Uterus (tissue), 4 donors: ENCODE results near the gene KYNU. TPM values are rescaled to one million over a fixed set of nuclear protein-coding genes. Genes with fewer than 3 reads are reported as not detected.
"Not testable (repeated sequence)": the region's sequence is repeated elsewhere in the genome, so short reads cannot be mapped to it uniquely, and the experiment has no call there.

Experiments used
- DNase-seq, 2 donors: peaks; one replicate each; pipeline ENCODE4 v3.0.0-alpha.2; 2019 to 2020
- H3K27ac ChIP-seq, 2 donors: fragments of 200-600 bp; sonication (generic); 1 replicate in 1 of 2; 2 replicates in 1 of 2; pipeline ENCODE4 v1.5.1; 2016 to 2018
- H3K27me3 ChIP-seq, 2 donors: fragments of 200-600 bp; sonication (generic); one replicate each; pipeline ENCODE4 v1.5.1; 2018 to 2019; ENCODE audit warnings: control low read depth in 1 of 2
- H3K36me3 ChIP-seq, 2 donors: fragments of 200-600 bp; sonication (generic); one replicate each; pipeline ENCODE4 v1.5.1; 2019; ENCODE audit warnings: control low read depth in 1 of 2
- H3K4me1 ChIP-seq, 2 donors: fragments of 200-600 bp; sonication (generic); one replicate each; pipeline ENCODE4 v1.5.1; 2018 to 2019; ENCODE audit warnings: control low read depth in 1 of 2
- H3K4me3 ChIP-seq, 2 donors: fragments of 200-600 bp; sonication (generic); 1 replicate in 1 of 2; 2 replicates in 1 of 2; pipeline ENCODE4 v1.5.1; 2018 to 2019; ENCODE audit warnings: mild to moderate bottlenecking in 1 of 2
- H3K9me3 ChIP-seq, 2 donors: fragments of 200-600 bp; sonication (generic); one replicate each; pipeline ENCODE4 v1.5.1; 2019; ENCODE audit warnings: control low read depth in 1 of 2
- POLR2A ChIP-seq, 2 donors: fragments of 450-650 bp; IDR thresholded peaks; one replicate each; pipeline ENCODE4 v1.6.1; 2016; ENCODE audit warnings: antibody characterized with exemption in 2 of 2, mild to moderate bottlenecking in 1 of 2, moderate library complexity in 1 of 2
- intact Hi-C: fragments of 100-400 bp; cut with DNase I; formaldehyde crosslinking; loops from one replicate; pipeline ENCODE4 v1.15.1; 2023; ENCODE audit warnings: low total_unique reads
- total RNA-seq, 4 donors: library from RNA; depleted of rRNA in 3 of 4; stranded (reverse); fragments of >200 nt in 3 of 4; gene quantifications; one replicate each; pipeline versions ENCODE4 v1.1.0 to v1.2.4, GENCODE V29; 2014 to 2023
- TF ChIP-seq, protein P1 (sequence below), 4 experiments: fragments of 200-600 bp in 2 of 4; fragments of 450-650 bp in 2 of 4; sonication (generic) in 2 of 4; IDR thresholded peaks; one replicate each; pipeline ENCODE4 v1.5.1; 2016 to 2019; ENCODE audit warnings: antibody characterized with exemption in 4 of 4, mild to moderate bottlenecking in 2 of 4, moderate library complexity in 1 of 4
- donor health status: DM: yes; HTN: yes; CAD: no.

KYNU gene
- total RNA-seq, 4 donors from 2014 or later: 1.9 to 5.3 (median 2.1) TPM; not detected in 1

DNA sequence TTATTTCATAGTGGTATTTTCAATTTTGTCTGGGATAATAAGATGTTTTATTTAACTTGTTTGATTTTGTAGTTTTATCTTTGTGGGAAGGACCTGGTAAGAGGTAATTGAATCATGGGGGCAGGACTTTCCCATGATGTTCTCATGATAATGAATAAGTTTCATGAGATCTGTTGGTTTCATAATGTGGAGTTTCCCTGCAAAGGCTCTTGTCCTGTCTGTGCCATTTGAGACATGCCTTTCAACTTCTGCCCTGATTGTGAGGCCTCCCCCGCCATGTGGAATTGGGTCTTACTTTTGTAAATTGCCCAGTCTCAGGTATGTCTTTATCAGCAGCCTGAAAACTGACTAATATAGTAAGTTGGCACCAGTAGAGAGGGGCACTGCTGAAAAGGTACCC is 174.0 kb downstream of the KYNU start:
- no peaks in the 10 kb centered on the region for H3K36me3 ChIP-seq
- H3K4me1 ChIP-seq: no peaks in the 10 kb centered on the region
- H3K27me3 ChIP-seq: no peaks in the 10 kb centered on the region
- TF ChIP-seq, protein P1, sequence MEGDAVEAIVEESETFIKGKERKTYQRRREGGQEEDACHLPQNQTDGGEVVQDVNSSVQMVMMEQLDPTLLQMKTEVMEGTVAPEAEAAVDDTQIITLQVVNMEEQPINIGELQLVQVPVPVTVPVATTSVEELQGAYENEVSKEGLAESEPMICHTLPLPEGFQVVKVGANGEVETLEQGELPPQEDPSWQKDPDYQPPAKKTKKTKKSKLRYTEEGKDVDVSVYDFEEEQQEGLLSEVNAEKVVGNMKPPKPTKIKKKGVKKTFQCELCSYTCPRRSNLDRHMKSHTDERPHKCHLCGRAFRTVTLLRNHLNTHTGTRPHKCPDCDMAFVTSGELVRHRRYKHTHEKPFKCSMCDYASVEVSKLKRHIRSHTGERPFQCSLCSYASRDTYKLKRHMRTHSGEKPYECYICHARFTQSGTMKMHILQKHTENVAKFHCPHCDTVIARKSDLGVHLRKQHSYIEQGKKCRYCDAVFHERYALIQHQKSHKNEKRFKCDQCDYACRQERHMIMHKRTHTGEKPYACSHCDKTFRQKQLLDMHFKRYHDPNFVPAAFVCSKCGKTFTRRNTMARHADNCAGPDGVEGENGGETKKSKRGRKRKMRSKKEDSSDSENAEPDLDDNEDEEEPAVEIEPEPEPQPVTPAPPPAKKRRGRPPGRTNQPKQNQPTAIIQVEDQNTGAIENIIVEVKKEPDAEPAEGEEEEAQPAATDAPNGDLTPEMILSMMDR (IDR thresholded peaks at IDR 0.05): no peak
- no peak for TF ChIP-seq POLR2A (IDR thresholded peaks at IDR 0.05)
- no peak for DNase-seq
- no peaks in the 10 kb centered on the region for H3K9me3 ChIP-seq
- H3K4me3 ChIP-seq: no peak overlapping the region
- intact Hi-C loops: no loop called here
- no peak overlapping the region for H3K27ac ChIP-seq

DNA sequence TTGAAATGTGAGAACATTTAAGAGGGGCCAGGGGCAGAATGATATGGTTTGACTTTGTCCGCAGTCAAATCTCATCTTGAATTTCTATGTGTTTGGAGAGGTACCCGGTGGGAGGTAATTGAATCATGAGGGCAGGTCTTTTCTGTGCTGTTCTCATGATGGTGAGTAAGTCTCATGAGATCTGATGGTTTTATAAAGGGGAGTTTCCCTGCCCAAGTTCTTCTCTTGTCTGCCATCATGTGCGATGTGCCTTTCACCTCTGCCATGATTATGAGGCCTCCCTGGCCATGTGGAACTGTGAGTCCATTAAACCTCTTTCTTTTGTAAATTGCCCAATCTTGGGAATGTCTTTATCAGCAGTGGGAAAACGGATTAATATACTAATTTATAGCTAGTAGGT is 176.0 kb downstream of the KYNU start:
- intact Hi-C loops, H3K4me1 ChIP-seq, H3K36me3 ChIP-seq, H3K4me3 ChIP-seq, H3K27me3 ChIP-seq, H3K27ac ChIP-seq, H3K9me3 ChIP-seq, DNase-seq: not testable (repeated sequence)

DNA sequence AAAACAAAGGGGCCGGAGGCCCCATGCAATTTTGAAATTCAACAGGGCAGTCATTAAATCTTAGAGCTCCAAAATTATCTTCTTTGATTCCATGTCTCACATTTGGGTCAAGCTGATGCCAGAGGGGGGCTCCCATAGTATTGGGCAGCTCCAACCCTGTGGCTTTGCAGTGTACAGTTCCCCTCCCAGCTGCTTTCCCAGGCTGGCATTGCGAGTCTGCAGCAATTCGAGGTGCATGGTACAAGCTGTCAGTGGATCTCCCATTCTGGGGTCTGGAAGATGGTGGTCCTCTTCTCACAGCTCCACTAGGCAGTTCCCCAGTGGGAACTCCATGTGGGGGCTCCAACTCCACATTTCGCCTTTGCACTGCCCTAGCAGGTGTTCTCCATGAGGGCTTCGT is 179.1 kb downstream of the KYNU start:
- no peak overlapping the region for H3K27ac ChIP-seq
- TF ChIP-seq POLR2A (IDR thresholded peaks at IDR 0.05): no peak
- TF ChIP-seq, protein P1 (IDR thresholded peaks at IDR 0.05): no peak
- no peaks in the 10 kb centered on the region for H3K4me1 ChIP-seq
- intact Hi-C loops: no loop called here
- DNase-seq: no peak
- no peaks in the 10 kb centered on the region for H3K27me3 ChIP-seq
- H3K9me3 ChIP-seq: no peaks in the 10 kb centered on the region
- no peaks in the 10 kb centered on the region for H3K36me3 ChIP-seq
- no peak overlapping the region for H3K4me3 ChIP-seq

DNA sequence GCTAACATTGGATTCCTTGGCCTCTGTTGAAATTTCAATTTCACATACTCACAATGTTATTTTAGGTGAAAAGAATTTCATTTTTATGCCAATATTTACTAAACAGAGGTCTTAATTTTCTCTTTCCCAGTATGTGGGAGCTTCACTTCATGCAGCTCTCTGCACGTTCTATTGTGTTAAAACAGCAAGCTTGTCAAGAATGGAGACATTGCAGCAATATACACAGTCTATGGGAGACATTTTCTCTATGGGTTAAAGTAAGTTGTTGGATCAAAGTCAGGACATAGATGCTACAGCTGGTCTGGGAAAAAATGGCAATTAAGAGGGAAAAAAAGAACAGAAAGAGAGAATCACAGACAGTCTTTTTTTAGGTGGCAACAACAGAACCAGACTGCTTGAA is 181.4 kb downstream of the KYNU start:
- no peak for DNase-seq
- Histone ChIP-seq H3K4me1 (no peaks in the 10 kb centered on the region), H3K27me3 (no peaks in the 10 kb centered on the region), H3K9me3 (no peaks in the 10 kb centered on the region), H3K27ac (no peak overlapping the region), H3K4me3 (no peak overlapping the region), H3K36me3 (no peaks in the 10 kb centered on the region)
- intact Hi-C loops: no loop called here
- TF ChIP-seq, protein P1 (IDR thresholded peaks at IDR 0.05): no peak
- TF ChIP-seq POLR2A (IDR thresholded peaks at IDR 0.05): no peak

DNA sequence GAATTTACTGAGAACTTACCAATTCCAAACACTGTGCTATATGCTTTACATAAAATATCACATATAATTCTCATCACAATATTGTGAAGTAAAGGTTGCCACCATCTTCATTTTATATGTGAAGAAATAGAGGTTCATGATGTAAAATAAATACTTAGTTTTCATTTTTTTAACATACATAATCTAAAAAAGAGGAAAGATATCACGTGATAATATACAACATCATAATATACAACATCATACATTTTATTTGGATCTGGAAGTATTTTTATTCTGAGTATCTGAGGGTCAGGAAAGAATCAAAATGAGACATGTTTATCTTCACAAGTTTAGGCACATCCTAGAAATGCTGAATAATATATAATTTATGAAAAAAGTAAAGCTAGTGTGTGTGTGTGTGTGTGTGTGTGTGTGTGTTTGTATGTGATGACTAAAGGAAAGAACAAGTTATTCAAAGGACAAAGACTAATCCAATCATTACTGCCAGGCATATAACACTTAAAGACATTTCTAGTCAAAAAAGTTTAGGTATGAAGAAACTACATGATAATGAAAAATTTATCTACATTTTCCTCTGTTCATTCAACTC is 186.2 kb downstream of the KYNU start:
- H3K9me3 ChIP-seq: no peaks in the 10 kb centered on the region
- intact Hi-C loops: no loop called here
- no peaks in the 10 kb centered on the region for H3K36me3 ChIP-seq
- TF ChIP-seq POLR2A (IDR thresholded peaks at IDR 0.05): no peak
- TF ChIP-seq, protein P1 (IDR thresholded peaks at IDR 0.05): no peak
- H3K4me3 ChIP-seq: no peak overlapping the region
- no peaks in the 10 kb centered on the region for H3K4me1 ChIP-seq
- no peaks in the 10 kb centered on the region for H3K27me3 ChIP-seq
- no peak overlapping the region for H3K27ac ChIP-seq
- DNase-seq: no peak

DNA sequence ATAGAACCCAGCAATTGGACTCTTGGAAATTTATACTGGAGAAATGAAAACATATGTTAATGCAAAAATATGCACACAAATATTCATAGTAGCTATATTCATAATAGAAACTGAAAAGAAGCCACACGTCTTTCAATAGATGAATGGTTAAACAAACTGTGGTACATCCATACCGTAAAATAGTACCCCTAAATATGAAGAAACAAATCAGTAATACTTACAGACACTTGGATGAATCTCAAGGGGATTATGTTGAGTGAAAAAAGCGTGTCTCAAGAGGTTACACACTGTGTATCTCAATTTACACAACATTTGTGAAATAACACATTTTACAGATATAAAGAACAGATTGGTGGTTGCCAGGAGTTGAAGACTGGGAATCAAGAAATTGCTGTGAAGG is 190.6 kb downstream of the KYNU start:
- TF ChIP-seq, protein P1 (IDR thresholded peaks at IDR 0.05): no peak
- TF ChIP-seq POLR2A (IDR thresholded peaks at IDR 0.05): no peak
- Histone ChIP-seq H3K27ac (no peak overlapping the region), H3K36me3 (no peaks in the 10 kb centered on the region), H3K4me1 (no peaks in the 10 kb centered on the region), H3K4me3 (no peak overlapping the region), H3K9me3 (no peaks in the 10 kb centered on the region), H3K27me3 (no peaks in the 10 kb centered on the region)
- intact Hi-C loops: no loop called here
- DNase-seq: no peak
